Measurements from ENCODE around the gene ARHGEF1.

Gene ARHGEF1

DNA sequence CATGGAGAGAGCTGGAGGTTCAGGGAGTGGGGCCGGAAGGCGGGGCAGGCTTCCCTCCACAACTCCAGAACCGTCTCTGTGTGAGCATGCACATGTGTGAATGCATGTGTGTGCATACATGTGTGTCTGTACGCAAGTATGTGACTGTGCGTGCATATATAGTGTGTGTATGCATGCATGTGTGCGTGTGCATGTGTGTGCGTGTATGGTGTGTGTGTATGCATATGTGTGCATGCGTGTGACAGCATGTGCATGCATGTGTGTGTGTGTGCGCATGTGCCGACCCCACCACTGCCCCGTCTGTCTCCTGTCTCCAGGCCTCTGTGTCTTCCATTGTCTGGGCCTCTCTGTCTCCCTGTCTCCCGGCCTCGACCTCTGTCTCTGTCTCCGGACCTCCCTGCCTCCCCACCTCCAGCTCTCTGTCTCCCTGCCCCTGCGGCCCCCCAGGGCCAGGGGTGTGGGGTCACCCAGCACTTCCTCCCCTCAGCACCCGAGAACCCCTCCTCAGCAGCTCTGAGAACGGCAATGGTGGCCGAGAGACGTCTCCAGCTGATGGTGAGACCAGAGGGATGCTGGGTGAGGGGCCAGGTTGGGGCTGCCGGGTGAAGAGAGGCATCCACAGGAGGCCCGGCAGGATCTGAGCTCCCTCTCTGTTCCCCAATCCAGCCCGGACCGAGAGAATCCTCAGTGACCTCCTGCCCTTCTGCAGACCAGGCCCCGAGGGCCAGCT, 22.5 kb downstream of the ARHGEF1 start:
- DNase-seq: no peak
- H3K27ac ChIP-seq (ENCODE audit: low read length): no peak overlapping the region
- no peaks in the 10 kb centered on the region for H3K4me1 ChIP-seq (ENCODE audit: insufficient read depth, low read length)
- no peaks in the 10 kb centered on the region for H3K9me3 ChIP-seq (ENCODE audit: insufficient read depth, low read length, severe bottlenecking)
- ATAC-seq (ENCODE audit: insufficient read depth, low read depth): no peak
- H3K79me2 ChIP-seq (ENCODE audit: insufficient read depth, low read length): no peaks in the 10 kb centered on the region
- H3K4me2 ChIP-seq (ENCODE audit: insufficient read depth, low read length): no peak overlapping the region
- no peak overlapping the region for H3K4me3 ChIP-seq (ENCODE audit: low read depth in 1 of 2, low read length in 2 of 2)
- H3K9ac ChIP-seq (ENCODE audit: low read depth, low read length): no peak overlapping the region
- H2AFZ ChIP-seq (ENCODE audit: low read depth, low read length): no peak overlapping the region
- peaks cover 92% of the 10 kb centered on the region for H3K36me3 ChIP-seq (ENCODE audit: insufficient read depth, low read length)
- H4K20me1 ChIP-seq (ENCODE audit: insufficient read depth, low read length): peaks cover 52% of the 10 kb centered on the region
- H3K27me3 ChIP-seq (ENCODE audit: insufficient read depth, low read length, poor library complexity): no peaks in the 10 kb centered on the region
- no peak for TF ChIP-seq EZH2 (IDR thresholded peaks at IDR 0.05; ENCODE audit: borderline replicate concordance, low read depth, low read length, severe bottlenecking)
- no peak for TF ChIP-seq CTCF (IDR thresholded peaks at IDR 0.05; ENCODE audit: borderline replicate concordance, extremely low read depth, low read length, poor library complexity, severe bottlenecking)

- Histone ChIP-seq H3K9ac (ENCODE audit: low read depth, low read length) (no peak overlapping the region), H3K27ac (ENCODE audit: low read length) (no peak overlapping the region), H3K9me3 (ENCODE audit: insufficient read depth, low read length, severe bottlenecking) (no peaks in the 10 kb centered on the region), H3K36me3 (ENCODE audit: insufficient read depth, low read length) (peaks cover 87% of the 10 kb centered on the region), H3K4me2 (ENCODE audit: insufficient read depth, low read length) (no peak overlapping the region), H2AFZ (ENCODE audit: low read depth, low read length) (no peak overlapping the region), H3K79me2 (ENCODE audit: insufficient read depth, low read length) (no peaks in the 10 kb centered on the region), H4K20me1 (ENCODE audit: insufficient read depth, low read length) (peaks cover 56% of the 10 kb centered on the region), H3K4me1 (ENCODE audit: insufficient read depth, low read length) (no peaks in the 10 kb centered on the region), H3K27me3 (ENCODE audit: insufficient read depth, low read length, poor library complexity) (no peaks in the 10 kb centered on the region), H3K4me3 (ENCODE audit: low read depth in 1 of 2, low read length in 2 of 2) (no peak overlapping the region)
- no peak for DNase-seq
- TF ChIP-seq CTCF (IDR thresholded peaks at IDR 0.05; ENCODE audit: borderline replicate concordance, extremely low read depth, low read length, poor library complexity, severe bottlenecking): no peak
- TF ChIP-seq EZH2 (IDR thresholded peaks at IDR 0.05; ENCODE audit: borderline replicate concordance, low read depth, low read length, severe bottlenecking): no peak
- ATAC-seq (ENCODE audit: insufficient read depth, low read depth): no peak
Measured at GRCh38 chr19:41906271-41906670, 23.3 kb downstream of the ARHGEF1 start.

DNA sequence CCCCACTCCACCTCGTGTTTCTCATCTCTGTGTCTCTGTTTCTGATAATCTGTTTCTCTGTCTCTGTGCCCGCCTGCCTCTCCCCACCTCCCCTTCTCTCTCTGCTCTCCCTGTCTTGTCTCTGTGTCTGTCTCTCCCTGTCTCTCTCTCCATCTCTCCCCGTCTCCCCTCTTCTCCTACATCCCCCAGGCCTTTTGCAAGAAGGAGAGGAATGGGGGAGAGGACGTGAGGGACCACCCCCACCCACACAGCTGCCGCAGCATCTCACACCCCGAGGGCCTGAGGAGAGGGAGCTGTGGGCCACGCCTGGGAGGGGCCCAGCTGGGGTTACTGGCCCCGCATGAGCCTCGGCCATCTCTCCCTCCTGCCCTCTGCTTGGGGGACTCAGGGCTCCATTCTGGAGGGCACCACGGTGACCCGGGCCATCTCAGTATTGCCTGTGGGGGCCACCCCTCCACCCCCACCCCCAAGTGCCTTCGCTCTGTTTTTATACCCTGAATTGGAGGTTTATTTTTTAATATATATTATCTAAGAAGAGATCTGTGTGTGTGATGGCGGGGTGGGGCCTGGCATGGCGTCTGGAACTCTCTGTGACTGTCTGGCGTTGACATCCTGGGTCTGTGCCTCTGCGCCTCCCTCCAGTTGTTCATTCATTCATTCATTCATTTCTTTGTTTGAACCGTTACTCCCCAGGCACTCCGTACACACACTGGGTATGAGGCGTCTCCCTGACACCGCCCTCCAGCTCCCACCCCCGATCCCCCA, 24.1 kb downstream of the ARHGEF1 start:
- TF ChIP-seq EZH2 (IDR thresholded peaks at IDR 0.05; ENCODE audit: borderline replicate concordance, low read depth, low read length, severe bottlenecking) (no peak), CTCF (IDR thresholded peaks at IDR 0.05; ENCODE audit: borderline replicate concordance, extremely low read depth, low read length, poor library complexity, severe bottlenecking) (no peak)
- Histone ChIP-seq H3K27me3 (ENCODE audit: insufficient read depth, low read length, poor library complexity) (no peaks in the 10 kb centered on the region), H3K4me1 (ENCODE audit: insufficient read depth, low read length) (no peaks in the 10 kb centered on the region), H3K9me3 (ENCODE audit: insufficient read depth, low read length, severe bottlenecking) (no peaks in the 10 kb centered on the region), H4K20me1 (ENCODE audit: insufficient read depth, low read length) (peaks cover 57% of the 10 kb centered on the region), H3K27ac (ENCODE audit: low read length) (no peak overlapping the region), H2AFZ (ENCODE audit: low read depth, low read length) (no peak overlapping the region), H3K4me2 (ENCODE audit: insufficient read depth, low read length) (no peak overlapping the region), H3K36me3 (ENCODE audit: insufficient read depth, low read length) (peaks cover 79% of the 10 kb centered on the region), H3K79me2 (ENCODE audit: insufficient read depth, low read length) (no peaks in the 10 kb centered on the region), H3K4me3 (ENCODE audit: low read depth in 1 of 2, low read length in 2 of 2) (no peak overlapping the region), H3K9ac (ENCODE audit: low read depth, low read length) (no peak overlapping the region)
- ATAC-seq (ENCODE audit: insufficient read depth, low read depth): no peak
- no peak for DNase-seq
